Right atrium auricular region (tissue), 2 donors: Measurements from ENCODE around the gene CAV3. TPM values are rescaled to one million over a fixed set of nuclear protein-coding genes. Genes with fewer than 3 reads are reported as not detected.

ENCODE experiments used
- DNase-seq: peaks from one replicate; pipeline ENCODE4 v3.0.0-alpha.2; 2019; ENCODE audit warnings: low spot score
- H3K27ac ChIP-seq, 2 donors: fragments of 200-600 bp; sonication (generic); 1 replicate in 1 of 2; 2 replicates in 1 of 2; pipeline ENCODE4 v1.5.1; 2016 to 2019
- H3K27me3 ChIP-seq, 2 donors: fragments of 200-600 bp; sonication (generic); one replicate each; pipeline versions ENCODE4 v1.5.1 to v1.6.0; 2017 to 2019
- H3K36me3 ChIP-seq: fragments of 200-600 bp; sonication (generic); one replicate; pipeline ENCODE4 v1.5.1; 2016
- H3K4me1 ChIP-seq, 2 donors: fragments of 200-600 bp; sonication (generic); one replicate each; pipeline versions ENCODE4 v1.5.1 to v1.6.0; 2017 to 2019
- H3K4me3 ChIP-seq, 2 donors: fragments of 200-600 bp; sonication (generic); 1 replicate in 1 of 2; 2 replicates in 1 of 2; pipeline ENCODE4 v1.5.1; 2017 to 2019; ENCODE audit warnings: mild to moderate bottlenecking in 1 of 2, moderate library complexity in 1 of 2
- H3K9me3 ChIP-seq, 2 donors: fragments of 200-600 bp; sonication (generic); one replicate each; pipeline ENCODE4 v1.5.1; 2019
- total RNA-seq, 2 donors: library from RNA; depleted of rRNA; stranded (reverse); fragments of >200 nt; gene quantifications; one replicate each; pipeline ENCODE4 v1.1.0, GENCODE V29; 2016
- TF ChIP-seq, protein P1 (sequence below), 2 donors: fragments of 200-600 bp; sonication (generic); IDR thresholded peaks; one replicate each; pipeline ENCODE4 v1.5.1; 2019; ENCODE audit warnings: antibody characterized with exemption in 2 of 2

CAV3 gene
- total RNA-seq, 2 donors from 2014 or later: 16.7 to 22.9 TPM

DNA sequence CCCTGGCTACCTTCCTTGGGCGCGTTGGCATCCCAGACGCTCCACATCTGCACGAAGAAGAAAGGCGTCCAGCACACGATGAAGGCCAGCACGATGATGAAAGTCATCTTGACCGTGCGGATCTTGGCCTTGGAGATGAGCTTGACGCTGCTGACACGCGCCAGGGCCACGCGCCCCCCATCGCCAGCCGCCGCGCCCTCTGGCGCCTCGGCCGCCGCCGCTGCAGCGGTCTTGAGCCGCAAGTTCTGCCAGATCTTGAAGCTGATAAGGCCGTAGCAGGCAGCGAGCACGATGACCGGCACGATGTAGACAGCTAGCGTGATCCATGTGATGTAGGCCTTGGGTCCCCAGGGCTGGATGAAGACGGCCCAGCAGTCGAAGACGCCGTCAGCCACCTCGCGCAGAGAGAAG lies 33.7 kb downstream of the CAV3 start:
- Histone ChIP-seq H3K27ac (no peak overlapping the region), H3K4me3 (peak overlapping the region in 1 of 2 donors; percentile 36), H3K9me3 (no peaks in the 10 kb centered on the region), H3K27me3 (peaks cover 0 to 7% of the 10 kb centered on the region in 2 donors), H3K4me1 (peaks cover 0 to 26% of the 10 kb centered on the region in 2 donors), H3K36me3 (no peaks in the 10 kb centered on the region)
- DNase-seq: no peak
- TF ChIP-seq, protein P1, sequence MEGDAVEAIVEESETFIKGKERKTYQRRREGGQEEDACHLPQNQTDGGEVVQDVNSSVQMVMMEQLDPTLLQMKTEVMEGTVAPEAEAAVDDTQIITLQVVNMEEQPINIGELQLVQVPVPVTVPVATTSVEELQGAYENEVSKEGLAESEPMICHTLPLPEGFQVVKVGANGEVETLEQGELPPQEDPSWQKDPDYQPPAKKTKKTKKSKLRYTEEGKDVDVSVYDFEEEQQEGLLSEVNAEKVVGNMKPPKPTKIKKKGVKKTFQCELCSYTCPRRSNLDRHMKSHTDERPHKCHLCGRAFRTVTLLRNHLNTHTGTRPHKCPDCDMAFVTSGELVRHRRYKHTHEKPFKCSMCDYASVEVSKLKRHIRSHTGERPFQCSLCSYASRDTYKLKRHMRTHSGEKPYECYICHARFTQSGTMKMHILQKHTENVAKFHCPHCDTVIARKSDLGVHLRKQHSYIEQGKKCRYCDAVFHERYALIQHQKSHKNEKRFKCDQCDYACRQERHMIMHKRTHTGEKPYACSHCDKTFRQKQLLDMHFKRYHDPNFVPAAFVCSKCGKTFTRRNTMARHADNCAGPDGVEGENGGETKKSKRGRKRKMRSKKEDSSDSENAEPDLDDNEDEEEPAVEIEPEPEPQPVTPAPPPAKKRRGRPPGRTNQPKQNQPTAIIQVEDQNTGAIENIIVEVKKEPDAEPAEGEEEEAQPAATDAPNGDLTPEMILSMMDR (IDR thresholded peaks at IDR 0.05): no peak

DNA sequence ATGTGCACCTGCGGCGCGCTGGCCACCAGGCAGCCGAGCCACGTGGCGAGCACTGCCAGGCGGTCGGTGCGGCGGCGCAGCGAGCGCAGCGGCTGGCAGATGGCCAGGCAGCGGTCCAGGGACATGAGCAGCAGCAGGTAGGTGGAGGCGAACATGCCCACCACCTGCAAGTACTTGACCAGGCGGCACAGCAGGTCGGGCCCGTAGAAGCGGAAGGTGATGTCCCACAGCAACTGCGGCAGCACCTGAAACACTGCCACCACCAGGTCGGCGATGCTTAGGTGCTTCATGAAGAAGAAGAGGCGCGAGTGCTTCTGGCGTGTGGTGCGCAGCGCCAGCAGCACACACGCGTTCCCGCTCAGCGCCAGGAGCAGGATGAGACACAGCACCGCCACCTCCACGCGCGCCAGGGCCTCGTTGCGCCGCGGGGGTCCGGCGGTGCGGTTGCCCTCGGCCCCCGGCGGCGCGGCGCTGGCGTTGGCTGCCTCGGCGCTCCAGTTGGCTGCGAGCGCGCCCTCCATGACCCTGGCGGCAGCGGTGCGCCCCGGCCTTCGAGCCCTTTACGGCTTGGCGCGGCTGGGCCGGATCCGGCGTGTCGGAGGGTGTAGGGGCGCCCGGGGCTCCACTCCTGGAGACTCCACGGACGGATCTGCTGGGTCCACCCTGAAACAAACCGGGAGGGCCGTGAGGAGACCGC lies 34.2 kb downstream of the CAV3 start:
- Histone ChIP-seq H3K36me3 (no peaks in the 10 kb centered on the region), H3K27ac (no peak overlapping the region), H3K27me3 (peaks cover 0 to 7% of the 10 kb centered on the region in 2 donors), H3K4me1 (peaks cover 0 to 26% of the 10 kb centered on the region in 2 donors), H3K9me3 (no peaks in the 10 kb centered on the region), H3K4me3 (peak overlapping the region; percentile 14 to 36)
- TF ChIP-seq, protein P1 (IDR thresholded peaks at IDR 0.05): no peak
- DNase-seq: no peak

DNA sequence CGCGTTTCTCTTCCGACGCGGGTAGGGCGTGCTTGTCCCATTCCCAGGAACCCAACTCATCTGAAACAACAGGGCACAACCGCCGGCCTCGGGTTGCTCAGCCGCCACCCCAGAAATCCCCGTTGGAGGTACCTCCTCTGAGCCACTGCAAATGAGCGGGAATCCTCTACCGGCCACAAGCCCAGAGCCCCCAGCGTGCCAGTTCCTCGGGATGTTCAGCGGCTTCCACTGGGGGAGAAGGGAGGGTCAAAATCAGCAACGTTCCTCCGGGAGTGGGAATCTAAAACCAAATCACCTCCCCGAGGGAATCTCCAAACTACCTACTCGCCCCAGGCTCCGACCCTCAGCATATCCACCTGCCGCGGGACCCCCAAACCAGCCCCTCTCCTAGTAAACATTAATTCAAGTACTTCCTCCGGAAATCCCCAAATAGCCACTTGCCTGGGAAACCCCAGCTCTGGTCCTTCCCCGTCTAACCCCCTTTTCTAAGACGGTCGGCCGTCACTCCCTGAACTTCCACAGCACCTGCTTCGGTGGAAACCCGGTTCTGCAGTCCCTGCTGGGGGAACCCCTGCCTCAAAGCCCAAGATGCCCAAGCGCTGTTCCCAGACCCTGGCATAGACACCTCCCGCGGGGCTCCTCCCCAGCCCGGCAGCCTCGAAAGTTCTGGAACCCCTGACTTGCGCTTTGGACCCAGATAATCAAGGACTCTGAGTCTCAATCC lies 34.9 kb downstream of the CAV3 start:
- H3K36me3 ChIP-seq: no peaks in the 10 kb centered on the region
- no peak overlapping the region for H3K27ac ChIP-seq
- TF ChIP-seq, protein P1 (IDR thresholded peaks at IDR 0.05): no peak
- peaks cover 0 to 7% of the 10 kb centered on the region in 2 donors for H3K27me3 ChIP-seq
- H3K9me3 ChIP-seq: no peaks in the 10 kb centered on the region
- H3K4me1 ChIP-seq: peaks cover 0 to 26% of the 10 kb centered on the region in 2 donors
- no peak for DNase-seq
- peak overlapping the region; percentile 18 to 42 for H3K4me3 ChIP-seq

DNA sequence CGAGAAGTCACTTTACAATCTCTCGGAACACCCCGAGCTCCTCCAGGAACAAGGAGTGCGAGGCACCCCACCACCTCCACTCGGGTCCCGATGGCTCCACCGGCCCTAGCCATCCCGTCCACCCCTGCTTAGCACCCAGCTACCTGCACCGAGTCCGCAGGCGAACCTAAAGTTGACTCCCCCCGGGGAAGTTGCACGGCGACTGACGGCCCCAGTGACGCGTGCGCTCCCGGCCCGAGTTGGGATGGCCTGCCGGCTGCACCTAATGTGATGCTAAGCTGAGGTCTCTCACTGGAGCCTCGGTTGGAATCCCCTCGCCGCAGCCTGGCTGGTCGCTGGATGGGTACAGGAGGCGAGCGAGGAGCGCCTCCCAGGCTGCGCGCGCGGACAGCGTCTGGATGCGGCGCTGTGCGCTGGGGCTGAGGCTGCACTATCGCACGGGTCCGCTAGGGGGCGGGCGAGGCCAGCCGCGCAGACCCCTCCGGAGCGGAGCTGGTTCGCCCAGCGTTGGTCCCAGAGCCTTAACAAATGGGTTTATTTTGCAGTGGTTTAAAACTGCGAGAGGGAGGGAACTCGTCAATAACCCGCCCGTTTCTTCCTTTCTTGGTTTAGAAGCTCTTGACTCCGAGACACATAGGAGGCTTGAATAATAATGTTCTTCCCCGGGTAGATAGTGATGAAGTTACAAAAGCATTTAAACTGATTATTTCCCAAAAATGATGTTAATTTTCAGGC lies 35.7 kb downstream of the CAV3 start, which contains the start of gene OXTR:
TSS of gene OXTR (minus strand) at position 526 of the 735 bp plus-strand sequence. CDS start 1,426 bp downstream, outside the sequence.
- DNase-seq: no peak

DNA sequence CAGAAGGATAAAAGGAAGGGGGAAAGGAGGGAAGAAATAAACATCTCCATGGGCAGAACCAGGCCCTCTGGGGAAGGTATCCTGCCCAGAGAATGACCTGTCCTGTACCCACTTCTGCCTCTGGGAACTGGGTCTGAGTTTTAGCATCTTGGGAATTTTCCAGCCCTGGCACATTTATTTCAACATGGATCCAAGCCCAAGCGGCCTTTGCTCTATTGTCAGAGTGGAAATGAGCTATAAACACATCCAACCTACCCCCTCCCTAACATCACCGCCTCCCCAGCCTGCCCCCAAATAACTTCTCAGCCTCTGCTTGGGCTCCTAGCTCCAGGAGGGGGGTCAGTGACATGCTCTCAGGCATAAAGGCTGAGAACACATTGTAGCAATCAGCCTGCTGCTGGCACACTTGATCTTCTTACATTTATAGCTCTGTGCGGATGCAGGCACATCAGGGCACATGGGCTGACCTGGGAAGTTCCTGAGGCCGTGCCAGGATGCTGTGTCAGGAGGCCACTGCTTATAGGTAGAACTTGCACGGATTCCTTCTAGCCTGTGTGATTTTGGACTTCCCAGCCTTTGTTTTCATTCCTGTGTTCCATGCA lies 40.4 kb downstream of the CAV3 start:
- no peaks in the 10 kb centered on the region for H3K9me3 ChIP-seq
- DNase-seq: no peak
- H3K27ac ChIP-seq: no peak overlapping the region
- peaks cover 0 to under 1% of the 10 kb centered on the region in 2 donors for H3K27me3 ChIP-seq
- H3K4me3 ChIP-seq: no peak overlapping the region
- no peaks in the 10 kb centered on the region for H3K36me3 ChIP-seq
- TF ChIP-seq, protein P1 (IDR thresholded peaks at IDR 0.05): no peak
- peaks cover 0 to 6% of the 10 kb centered on the region in 2 donors for H3K4me1 ChIP-seq

More for the DNA sequence above, 35.7 kb downstream of the CAV3 start, which contains the start of gene OXTR:
- peaks cover 0 to 26% of the 10 kb centered on the region in 2 donors for H3K4me1 ChIP-seq
- H3K27me3 ChIP-seq: peaks cover 0 to 7% of the 10 kb centered on the region in 2 donors
- TF ChIP-seq, protein P1 (IDR thresholded peaks at IDR 0.05): peak; percentile 98 to 100
- H3K36me3 ChIP-seq: no peaks in the 10 kb centered on the region
- no peak within 1 kb of the TSS for H3K27ac ChIP-seq
- peak within 1 kb of the TSS; percentile 18 to 42 for H3K4me3 ChIP-seq
- H3K9me3 ChIP-seq: no peaks in the 10 kb centered on the region
